ENCODE measurements around the gene PTPRC.

PTPRC gene

GRCh38 chr1:198629610-198630009, 9.2 kb upstream of the PTPRC start:
- peaks cover 11% of the 10 kb centered on the region for H3K9me3 Mint-ChIP-seq
- H3K27ac Mint-ChIP-seq = peak overlapping the region; percentile 94
- H3K4me1 Mint-ChIP-seq (ENCODE audit: low read depth) = peaks cover 91% of the 10 kb centered on the region
- no peak overlapping the region for H3K4me3 Mint-ChIP-seq
- H3K27me3 Mint-ChIP-seq = no peaks in the 10 kb centered on the region
- peaks cover 18% of the 10 kb centered on the region for H3K36me3 Mint-ChIP-seq (ENCODE audit: low read depth)
- no peak for DNase-seq

GRCh38 chr1:198630863-198631262, 8.0 kb upstream of the PTPRC start:
- peaks cover 88% of the 10 kb centered on the region for H3K4me1 Mint-ChIP-seq (ENCODE audit: low read depth)
- DNase-seq = no peak
- H3K9me3 Mint-ChIP-seq = peaks cover 11% of the 10 kb centered on the region
- no peaks in the 10 kb centered on the region for H3K27me3 Mint-ChIP-seq
- H3K4me3 Mint-ChIP-seq = no peak overlapping the region
- peaks cover 22% of the 10 kb centered on the region for H3K36me3 Mint-ChIP-seq (ENCODE audit: low read depth)
- H3K27ac Mint-ChIP-seq = no peak overlapping the region

- peaks cover 88% of the 10 kb centered on the region for H3K4me1 Mint-ChIP-seq (ENCODE audit: low read depth)
- H3K27ac Mint-ChIP-seq = peak overlapping the region; percentile 51
- no peaks in the 10 kb centered on the region for H3K27me3 Mint-ChIP-seq
- peaks cover 11% of the 10 kb centered on the region for H3K9me3 Mint-ChIP-seq
- peak overlapping the region; percentile 16 for H3K4me3 Mint-ChIP-seq
- H3K36me3 Mint-ChIP-seq (ENCODE audit: low read depth) = peaks cover 22% of the 10 kb centered on the region
- no peak for DNase-seq
Observed at GRCh38 chr1:198631292-198631691, 7.5 kb upstream of the PTPRC start.

- Mint-ChIP-seq H3K4me1 (ENCODE audit: low read depth) (peaks cover 88% of the 10 kb centered on the region), H3K4me3 (peak overlapping the region; percentile 16), H3K36me3 (ENCODE audit: low read depth) (peaks cover 21% of the 10 kb centered on the region), H3K9me3 (peaks cover 7% of the 10 kb centered on the region), H3K27me3 (no peaks in the 10 kb centered on the region), H3K27ac (peak overlapping the region; percentile 51)
- no peak for DNase-seq
Observed at GRCh38 chr1:198632007-198632406, 6.8 kb upstream of the PTPRC start.

- Mint-ChIP-seq H3K27me3 (no peaks in the 10 kb centered on the region), H3K27ac (peak overlapping the region; percentile 96), H3K4me1 (ENCODE audit: low read depth) (peaks cover 85% of the 10 kb centered on the region), H3K4me3 (peak overlapping the region; percentile 9), H3K36me3 (ENCODE audit: low read depth) (peaks cover 18% of the 10 kb centered on the region), H3K9me3 (peaks cover 7% of the 10 kb centered on the region)
- no peak for DNase-seq
Observed at GRCh38 chr1:198633675-198634121, 5.1 kb upstream of the PTPRC start.

- H3K4me3 Mint-ChIP-seq = no peak overlapping the region
Observed at GRCh38 chr1:198635964-198636363, 2.9 kb upstream of the PTPRC start.

GRCh38 chr1:198636391-198636790, 2.4 kb upstream of the PTPRC start:
- peaks cover 63% of the 10 kb centered on the region for H3K4me1 Mint-ChIP-seq (ENCODE audit: low read depth)
- H3K36me3 Mint-ChIP-seq (ENCODE audit: low read depth) = peaks cover 35% of the 10 kb centered on the region
- peaks cover 7% of the 10 kb centered on the region for H3K9me3 Mint-ChIP-seq
- no peak for DNase-seq
- peak overlapping the region; percentile 96 for H3K27ac Mint-ChIP-seq
- peak overlapping the region; percentile 56 for H3K4me3 Mint-ChIP-seq
- no peaks in the 10 kb centered on the region for H3K27me3 Mint-ChIP-seq

More at GRCh38 chr1:198635964-198636363, 2.9 kb upstream of the PTPRC start:
- Mint-ChIP-seq H3K27ac (peak overlapping the region; percentile 96), H3K36me3 (ENCODE audit: low read depth) (peaks cover 30% of the 10 kb centered on the region), H3K4me1 (ENCODE audit: low read depth) (peaks cover 68% of the 10 kb centered on the region), H3K9me3 (peaks cover 7% of the 10 kb centered on the region), H3K27me3 (no peaks in the 10 kb centered on the region)
- DNase-seq = no peak

GRCh38 chr1:198637157-198637556, 1.7 kb upstream of the PTPRC start:
- no peaks in the 10 kb centered on the region for H3K27me3 Mint-ChIP-seq
- H3K4me1 Mint-ChIP-seq (ENCODE audit: low read depth) = peaks cover 56% of the 10 kb centered on the region
- H3K27ac Mint-ChIP-seq = peak overlapping the region; percentile 96
- peak overlapping the region; percentile 56 for H3K4me3 Mint-ChIP-seq
- H3K36me3 Mint-ChIP-seq (ENCODE audit: low read depth) = peaks cover 42% of the 10 kb centered on the region
- H3K9me3 Mint-ChIP-seq = peaks cover 7% of the 10 kb centered on the region
- DNase-seq = no peak

GRCh38 chr1:198637916-198638437, 863 bp upstream of the PTPRC start:
- peak overlapping the region; percentile 94 for H3K27ac Mint-ChIP-seq
- peaks cover 50% of the 10 kb centered on the region for H3K36me3 Mint-ChIP-seq (ENCODE audit: low read depth)

GRCh38 chr1:198638441-198638840, 399 bp upstream of the PTPRC start:
- peak overlapping the region; percentile 78 for H3K4me3 Mint-ChIP-seq
- no peak for DNase-seq

More at GRCh38 chr1:198637916-198638437, 863 bp upstream of the PTPRC start:
- Mint-ChIP-seq H3K27me3 (no peaks in the 10 kb centered on the region), H3K4me1 (ENCODE audit: low read depth) (peaks cover 59% of the 10 kb centered on the region), H3K9me3 (peaks cover 7% of the 10 kb centered on the region), H3K4me3 (peak overlapping the region; percentile 78)
- no peak for DNase-seq

GRCh38 chr1:198639671-198640143, 867 bp downstream of the PTPRC start:
- no peak for DNase-seq
- H3K36me3 Mint-ChIP-seq (ENCODE audit: low read depth) = peaks cover 54% of the 10 kb centered on the region
- peaks cover 56% of the 10 kb centered on the region for H3K4me1 Mint-ChIP-seq (ENCODE audit: low read depth)
- no peaks in the 10 kb centered on the region for H3K9me3 Mint-ChIP-seq
- peak overlapping the region; percentile 78 for H3K4me3 Mint-ChIP-seq
- H3K27me3 Mint-ChIP-seq = no peaks in the 10 kb centered on the region
- H3K27ac Mint-ChIP-seq = peak overlapping the region; percentile 94

More at GRCh38 chr1:198638441-198638840, 399 bp upstream of the PTPRC start:
- Mint-ChIP-seq H3K27ac (peak overlapping the region; percentile 94), H3K36me3 (ENCODE audit: low read depth) (peaks cover 50% of the 10 kb centered on the region), H3K9me3 (peaks cover 2% of the 10 kb centered on the region), H3K27me3 (no peaks in the 10 kb centered on the region), H3K4me1 (ENCODE audit: low read depth) (peaks cover 59% of the 10 kb centered on the region)

GRCh38 chr1:198640174-198640573, 1.3 kb downstream of the PTPRC start:
- no peak for DNase-seq
- Mint-ChIP-seq H3K27ac (peak overlapping the region; percentile 93), H3K36me3 (ENCODE audit: low read depth) (peaks cover 58% of the 10 kb centered on the region), H3K9me3 (no peaks in the 10 kb centered on the region), H3K4me3 (peak overlapping the region; percentile 78), H3K4me1 (ENCODE audit: low read depth) (peaks cover 57% of the 10 kb centered on the region), H3K27me3 (no peaks in the 10 kb centered on the region)

GRCh38 chr1:198641501-198641900, 2.7 kb downstream of the PTPRC start:
- Mint-ChIP-seq H3K27me3 (no peaks in the 10 kb centered on the region), H3K36me3 (ENCODE audit: low read depth) (peaks cover 67% of the 10 kb centered on the region), H3K4me3 (peak overlapping the region; percentile 78), H3K4me1 (ENCODE audit: low read depth) (peaks cover 56% of the 10 kb centered on the region), H3K9me3 (no peaks in the 10 kb centered on the region), H3K27ac (peak overlapping the region; percentile 96)
- DNase-seq = no peak

GRCh38 chr1:198641966-198642668, 3.3 kb downstream of the PTPRC start:
- no peaks in the 10 kb centered on the region for H3K9me3 Mint-ChIP-seq
- H3K4me1 Mint-ChIP-seq (ENCODE audit: low read depth) = peaks cover 56% of the 10 kb centered on the region
- H3K27me3 Mint-ChIP-seq = no peaks in the 10 kb centered on the region
- H3K27ac Mint-ChIP-seq = peak overlapping the region; percentile 96
- peak overlapping the region; percentile 78 for H3K4me3 Mint-ChIP-seq
- no peak for DNase-seq
- peaks cover 73% of the 10 kb centered on the region for H3K36me3 Mint-ChIP-seq (ENCODE audit: low read depth)

GRCh38 chr1:198642983-198643382, 4.1 kb downstream of the PTPRC start:
- Mint-ChIP-seq H3K4me1 (ENCODE audit: low read depth) (peaks cover 53% of the 10 kb centered on the region), H3K9me3 (no peaks in the 10 kb centered on the region), H3K27me3 (no peaks in the 10 kb centered on the region), H3K27ac (peak overlapping the region; percentile 96), H3K4me3 (peak overlapping the region; percentile 78), H3K36me3 (ENCODE audit: low read depth) (peaks cover 76% of the 10 kb centered on the region)
- DNase-seq = no peak

All from activated T-cell treated with anti-CD3 and anti-CD28 coated beads, Interleukin-2, amount 50 U/mL, for 24 hours (primary cell).